T47D (cell line): ENCODE results near the gene ZDHHC9.

Source experiments
- DNase-seq, 2 experiments: peaks; one replicate each; pipeline versions ENCODE4 v3.0.0 to v3.0.0-alpha.2; 2011 to 2012; ENCODE audit warnings: low read depth in 1 of 2, low spot score in 1 of 2
- JUND ChIP-seq: IDR thresholded peaks from 2 replicates; pipeline ENCODE4 v1.6.1; 2012; ENCODE audit warnings: low read depth
- in situ Hi-C: cut with HindIII; loops from 2 replicates; pipeline ENCODE4 v1.10.0; 2016; ENCODE audit warnings: low sequenced_read_pairs, low pct_unique_long_range_greater_than_20kb

ZDHHC9 gene

GRCh38 chrX:129787336-129788055 is 56.2 kb downstream of the ZDHHC9 start:
- DNase-seq: no peak
- no peak for TF ChIP-seq JUND
- in situ Hi-C loops: no loop called here

- no peak for TF ChIP-seq JUND
- DNase-seq: no peak
- in situ Hi-C loops: no loop called here
Observed at GRCh38 chrX:129786210-129786651, 57.5 kb downstream of the ZDHHC9 start.

- DNase-seq: no peak
- in situ Hi-C loops: no loop called here
- TF ChIP-seq JUND: no peak
Observed at GRCh38 chrX:129785160-129785947, 58.3 kb downstream of the ZDHHC9 start.

- in situ Hi-C loops: no loop called here
Observed at GRCh38 chrX:129784371-129784770, 59.3 kb downstream of the ZDHHC9 start.

GRCh38 chrX:129783291-129783713 is 60.4 kb downstream of the ZDHHC9 start:
- no peak for DNase-seq
- TF ChIP-seq JUND: no peak
- in situ Hi-C loops: no loop called here

More at GRCh38 chrX:129784371-129784770, 59.3 kb downstream of the ZDHHC9 start:
- no peak for DNase-seq
- no peak for TF ChIP-seq JUND

- in situ Hi-C loops: no loop called here
- DNase-seq: no peak
- no peak for TF ChIP-seq JUND
Observed at GRCh38 chrX:129782706-129783105, 61.0 kb downstream of the ZDHHC9 start.

GRCh38 chrX:129781680-129782495 is 61.8 kb downstream of the ZDHHC9 start:
- TF ChIP-seq JUND: no peak
- DNase-seq: no peak
- in situ Hi-C loops: no loop called here

GRCh38 chrX:129781134-129781672 is 62.5 kb downstream of the ZDHHC9 start:
- in situ Hi-C loops: no loop called here
- no peak for TF ChIP-seq JUND
- DNase-seq: no peak

GRCh38 chrX:129780441-129781105 is 63.1 kb downstream of the ZDHHC9 start:
- no peak for DNase-seq
- TF ChIP-seq JUND: no peak
- in situ Hi-C loops: no loop called here

- DNase-seq: no peak
- no peak for TF ChIP-seq JUND
- in situ Hi-C loops: no loop called here
Observed at GRCh38 chrX:129779747-129780146, 63.9 kb downstream of the ZDHHC9 start, which contains the start of gene SASH3. Gene SASH3 (plus strand): TSS chrX:129779949. CDS start chrX:129780098, 149 bp downstream.

- no peak for TF ChIP-seq JUND
- in situ Hi-C loops: no loop called here
Observed at GRCh38 chrX:129779086-129779672, 64.5 kb downstream of the ZDHHC9 start.

More at GRCh38 chrX:129779086-129779672, 64.5 kb downstream of the ZDHHC9 start:
- DNase-seq: no peak
